ENCODE data around the gene FAM50B. TPM values are rescaled to one million over a fixed set of nuclear protein-coding genes. Genes with fewer than 3 reads are reported as not detected.
A peak's percentile ranks its signal among the peaks of the same experiment; 100 is the strongest.

FAM50B gene
- total and polyA plus RNA-seq, 2 of the 13 experiments (the other 11 are each of a cell fraction or from before 2014, with no cell fraction given) = 0.05 TPM; not detected in 1

GRCh38 chr6:3835055-3835731, 14.0 kb upstream of the FAM50B start (continued):
- TF ChIP-seq NRL (CRISPR knock-in tag; IDR thresholded peaks at IDR 0.05; ENCODE audit: borderline replicate concordance) = no peak
- peak; percentile 89 for TF ChIP-seq MAFG (CRISPR knock-in tag; IDR thresholded peaks at IDR 0.05)
- peak; percentile 36; the same call in 1 of the 2 replicates for TF ChIP-seq ZNF263 (CRISPR knock-in tag; IDR thresholded peaks at IDR 0.05)
- TF ChIP-seq ZFP36L2 (CRISPR knock-in tag; IDR thresholded peaks at IDR 0.05) = peak; percentile 84; the same call in 1 of the 2 replicates
- peak; percentile 93 for TF ChIP-seq TRIM24 (CRISPR knock-in tag; IDR thresholded peaks at IDR 0.05)
- TF ChIP-seq ELF4 (CRISPR knock-in tag; IDR thresholded peaks at IDR 0.05; ENCODE audit: borderline replicate concordance) = peak; percentile 29; the same call in 1 of the 2 replicates
- TF ChIP-seq ZNF607 (CRISPR knock-in tag; IDR thresholded peaks at IDR 0.05; ENCODE audit: borderline replicate concordance) = peak; percentile 77; the same call in 1 of the 2 replicates
- no peak for TF ChIP-seq SMYD3 (CRISPR knock-in tag; IDR thresholded peaks at IDR 0.05)
- peak; percentile 94 for TF ChIP-seq KDM6A (CRISPR knock-in tag; IDR thresholded peaks at IDR 0.05; ENCODE audit: low read depth)
- TF ChIP-seq, protein P1, sequence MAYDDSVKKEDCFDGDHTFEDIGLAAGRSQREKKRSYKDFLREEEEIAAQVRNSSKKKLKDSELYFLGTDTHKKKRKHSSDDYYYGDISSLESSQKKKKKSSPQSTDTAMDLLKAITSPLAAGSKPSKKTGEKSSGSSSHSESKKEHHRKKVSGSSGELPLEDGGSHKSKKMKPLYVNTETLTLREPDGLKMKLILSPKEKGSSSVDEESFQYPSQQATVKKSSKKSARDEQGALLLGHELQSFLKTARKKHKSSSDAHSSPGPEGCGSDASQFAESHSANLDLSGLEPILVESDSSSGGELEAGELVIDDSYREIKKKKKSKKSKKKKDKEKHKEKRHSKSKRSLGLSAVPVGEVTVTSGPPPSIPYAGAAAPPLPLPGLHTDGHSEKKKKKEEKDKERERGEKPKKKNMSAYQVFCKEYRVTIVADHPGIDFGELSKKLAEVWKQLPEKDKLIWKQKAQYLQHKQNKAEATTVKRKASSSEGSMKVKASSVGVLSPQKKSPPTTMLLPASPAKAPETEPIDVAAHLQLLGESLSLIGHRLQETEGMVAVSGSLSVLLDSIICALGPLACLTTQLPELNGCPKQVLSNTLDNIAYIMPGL (CRISPR knock-in tag; IDR thresholded peaks at IDR 0.05; ENCODE audit: borderline replicate concordance in 1 of 2, low read depth in 1 of 2) = peak in 1 of 2 experiments; percentile 55; a peak in 1 of 4 replicates
- no peak for TF ChIP-seq ZBTB40 (IDR thresholded peaks at IDR 0.05)
- TF ChIP-seq ZBTB40 (CRISPR knock-in tag; IDR thresholded peaks at IDR 0.05) = peak; percentile 54; the same call in 1 of the 2 replicates
- no peak for TF ChIP-seq SRSF4 (IDR thresholded peaks at IDR 0.05; ENCODE audit: low read depth, low read length, poor library complexity, severe bottlenecking)
- 0 out of 2 replicates have a peak, but pooled peaks have one; percentile 43 for TF ChIP-seq ZNF333 (CRISPR knock-in tag; IDR thresholded peaks at IDR 0.05; ENCODE audit: borderline replicate concordance)
- TF ChIP-seq ARNT2 (CRISPR knock-in tag; IDR thresholded peaks at IDR 0.05; ENCODE audit: low read depth) = peak; percentile 63; the same call in 1 of the 2 replicates
- no peak for TF ChIP-seq FOXA1 (IDR thresholded peaks at IDR 0.05)
- peak; percentile 66 for TF ChIP-seq FOXA1 (CRISPR knock-in tag; IDR thresholded peaks at IDR 0.05)
- peak; percentile 98 for TF ChIP-seq JUN (CRISPR knock-in tag; IDR thresholded peaks at IDR 0.05)
- peak; percentile 41; the same call in 1 of the 2 replicates for TF ChIP-seq SPEN (CRISPR knock-in tag; IDR thresholded peaks at IDR 0.05; ENCODE audit: low read depth)
- TF ChIP-seq RARA (CRISPR knock-in tag; IDR thresholded peaks at IDR 0.05) = peak; percentile 94

Data from HepG2 (cell line).